ENCODE measurements around the gene NOXA1. TPM values are rescaled to one million over a fixed set of nuclear protein-coding genes. Genes with fewer than 3 reads are reported as not detected.

NOXA1 gene
- total RNA-seq, 6 experiments from 2014 or later, result 4.7 to 8.0 (median 5.7) TPM

- intact Hi-C loops (cut with DNase I), result no loop called here
- ATAC-seq (no peak), DNase-seq (peak in 2 of 3 donors; percentile 19 to 40)
- TF ChIP-seq CTCF (IDR thresholded peaks at IDR 0.05) (no peak), POLR2A (IDR thresholded peaks at IDR 0.05) (no peak)
- Histone ChIP-seq H3K9me3 (no peaks in the 10 kb centered on the region), H3K27me3 (no peaks in the 10 kb centered on the region), H3K4me1 (peaks cover 0 to 3% (median 0%) of the 10 kb centered on the region in 4 donors), H3K27ac (no peak overlapping the region), H3K4me3 (no peak overlapping the region), H3K36me3 (no peaks in the 10 kb centered on the region)
- WGBS (ENCODE audit: insufficient coverage, low coverage, low lambda C conversion rate, missing lambda C conversion rate), result 82% methylated on average over 6 of the region's 27 CpGs
These were observed 4.5 kb downstream of the NOXA1 start for GRCh38 chr9:137427454-137428310.

GRCh38 chr9:137428311-137428630 is 5.1 kb downstream of the NOXA1 start:
- 90% methylated on average over 1 of the region's 6 CpGs for WGBS (ENCODE audit: insufficient coverage, low coverage, low lambda C conversion rate, missing lambda C conversion rate)
- DNase-seq (peak in 1 of 3 donors; percentile 10), ATAC-seq (no peak)
- intact Hi-C loops (cut with DNase I), result no loop called here
- no peak overlapping the region for H3K27ac ChIP-seq
- no peaks in the 10 kb centered on the region for H3K9me3 ChIP-seq
- no peak overlapping the region for H3K4me3 ChIP-seq
- H3K27me3 ChIP-seq, result no peaks in the 10 kb centered on the region
- peaks cover 0 to 3% (median 0%) of the 10 kb centered on the region in 4 donors for H3K4me1 ChIP-seq
- TF ChIP-seq CTCF (IDR thresholded peaks at IDR 0.05) (no peak), POLR2A (IDR thresholded peaks at IDR 0.05) (no peak)
- H3K36me3 ChIP-seq, result no peaks in the 10 kb centered on the region

- no peak overlapping the region for H3K4me3 ChIP-seq
- ATAC-seq (no peak), DNase-seq (peak in 2 of 3 donors; percentile 25 to 50)
These were observed 5.8 kb downstream of the NOXA1 start for GRCh38 chr9:137428841-137429545.

GRCh38 chr9:137429546-137429890 is 6.3 kb downstream of the NOXA1 start:
- H3K4me1 ChIP-seq, result no peaks in the 10 kb centered on the region
- intact Hi-C loops (cut with DNase I), result no loop called here
- WGBS (ENCODE audit: insufficient coverage, low coverage, low lambda C conversion rate, missing lambda C conversion rate), result 83% methylated on average over 1 of the region's 14 CpGs
- H3K27me3 ChIP-seq, result no peaks in the 10 kb centered on the region
- TF ChIP-seq POLR2A (IDR thresholded peaks at IDR 0.05) (no peak), CTCF (IDR thresholded peaks at IDR 0.05) (no peak)
- no peaks in the 10 kb centered on the region for H3K36me3 ChIP-seq
- no peak overlapping the region for H3K27ac ChIP-seq
- H3K4me3 ChIP-seq, result no peak overlapping the region
- H3K9me3 ChIP-seq, result no peaks in the 10 kb centered on the region
- ATAC-seq (no peak), DNase-seq (peak in 2 of 3 donors; percentile 16 to 36)

More at GRCh38 chr9:137428841-137429545, 5.8 kb downstream of the NOXA1 start:
- no peak overlapping the region for H3K27ac ChIP-seq
- TF ChIP-seq POLR2A (IDR thresholded peaks at IDR 0.05), result no peak
- no peak for TF ChIP-seq CTCF (IDR thresholded peaks at IDR 0.05)
- no CpG with 5 or more reads among the region's 27 CpGs for WGBS (ENCODE audit: insufficient coverage, low coverage, low lambda C conversion rate, missing lambda C conversion rate)
- H3K9me3 ChIP-seq, result no peaks in the 10 kb centered on the region
- intact Hi-C loops (cut with DNase I), result no loop called here
- no peaks in the 10 kb centered on the region for H3K27me3 ChIP-seq
- no peaks in the 10 kb centered on the region for H3K36me3 ChIP-seq
- H3K4me1 ChIP-seq, result peaks cover 0 to 2% (median 0%) of the 10 kb centered on the region in 4 donors

All from right lobe of liver (tissue), 6 donors.